GM23248 (cell line): ENCODE results near the gene NDUFA13.

Experiments used
- EZH2 ChIP-seq: fragments of 200-600 bp; sonication (generic); IDR thresholded peaks from 2 replicates; pipeline ENCODE4 v1.6.1; 2018; ENCODE audit warnings: antibody characterized with exemption, mild to moderate bottlenecking; ENCODE audit not compliant: insufficient read depth, poor library complexity, severe bottlenecking
- EZH2phosphoT487 ChIP-seq: fragments of 200-600 bp; sonication (generic); IDR thresholded peaks from 2 replicates; pipeline ENCODE4 v1.6.1; 2018; ENCODE audit warnings: antibody characterized with exemption, moderate library complexity, mild to moderate bottlenecking, low read depth; ENCODE audit not compliant: insufficient read depth

DNA sequence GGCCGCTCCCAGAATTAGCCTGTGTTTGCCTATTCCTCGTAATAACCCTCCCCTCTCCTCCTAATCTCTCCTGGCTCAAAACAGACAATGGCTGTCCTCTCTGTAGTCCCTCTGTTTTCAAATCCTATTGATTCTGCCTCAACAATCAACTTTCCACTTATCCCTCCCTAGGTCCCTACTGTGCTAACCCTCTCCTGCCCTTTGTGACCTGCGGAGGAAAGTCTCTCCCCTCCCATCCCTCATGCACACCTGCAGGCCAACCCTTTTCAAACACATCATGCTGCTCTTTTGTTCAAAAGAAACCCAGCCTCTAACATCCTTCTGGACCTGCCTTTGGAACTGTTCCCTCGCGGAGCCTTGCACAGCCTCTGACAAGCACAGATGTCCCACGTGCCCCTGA is 59.4 kb downstream of the NDUFA13 start:
- TF ChIP-seq EZH2 (no peak), EZH2phosphoT487 (no peak)
